GM19035 (cell line): Measurements from ENCODE around the gene ACIN1.

Source experiments
- ATAC-seq: cut with Tn5 transposase; IDR thresholded peaks from one replicate; pipeline ENCODE4 v1.9.1; 2021; ENCODE audit not compliant: unreplicated experiment

Gene ACIN1

DNA sequence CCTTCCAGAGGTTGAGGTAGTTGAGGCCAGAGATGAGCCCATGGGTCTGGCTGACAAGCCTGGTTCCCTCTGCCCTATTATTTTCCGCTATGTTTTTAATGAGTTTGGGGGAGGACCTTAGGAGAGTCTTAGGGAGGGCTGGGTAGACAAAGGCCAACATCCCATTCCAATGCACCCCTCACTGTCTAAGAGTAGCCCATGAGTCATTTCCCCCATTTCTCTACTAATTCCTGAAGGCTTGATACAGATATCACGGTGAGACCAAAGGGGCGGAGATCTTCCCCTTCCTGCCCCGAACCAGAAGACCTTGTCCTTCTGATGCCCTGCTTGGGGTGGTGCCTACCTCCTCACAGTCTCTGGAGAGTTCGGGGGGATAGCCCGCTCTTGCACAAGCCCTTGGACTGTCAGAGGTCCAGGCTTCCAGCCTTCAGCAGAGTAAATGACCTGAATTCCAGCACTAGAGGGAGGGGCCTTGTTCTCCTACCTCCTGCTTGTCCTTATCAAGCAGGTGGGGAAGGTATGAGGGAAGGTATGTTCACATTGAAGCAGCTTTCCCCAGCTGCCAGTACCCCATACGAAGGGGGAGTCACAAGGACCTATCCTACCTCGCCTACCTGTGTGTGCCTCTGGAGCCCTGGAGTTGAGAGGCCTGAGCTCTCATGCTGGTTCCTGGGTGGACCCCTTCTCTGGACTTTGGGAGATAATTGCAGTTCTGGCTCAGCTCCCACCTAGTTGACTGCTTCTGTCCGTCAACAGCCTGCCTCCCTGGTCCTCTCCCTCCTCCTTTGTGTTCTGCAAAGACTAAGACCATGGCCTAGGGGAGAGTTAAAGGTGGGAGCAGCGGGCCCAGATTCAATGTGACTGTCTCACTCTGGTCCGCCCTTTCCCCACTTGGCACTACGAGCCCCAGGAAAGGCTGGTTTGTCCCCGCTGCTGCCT, 49.2 kb downstream of the ACIN1 start:
- ATAC-seq, result no peak

GRCh38 chr14:23044840-23045239, 50.1 kb downstream of the ACIN1 start:
- no peak for ATAC-seq

DNA sequence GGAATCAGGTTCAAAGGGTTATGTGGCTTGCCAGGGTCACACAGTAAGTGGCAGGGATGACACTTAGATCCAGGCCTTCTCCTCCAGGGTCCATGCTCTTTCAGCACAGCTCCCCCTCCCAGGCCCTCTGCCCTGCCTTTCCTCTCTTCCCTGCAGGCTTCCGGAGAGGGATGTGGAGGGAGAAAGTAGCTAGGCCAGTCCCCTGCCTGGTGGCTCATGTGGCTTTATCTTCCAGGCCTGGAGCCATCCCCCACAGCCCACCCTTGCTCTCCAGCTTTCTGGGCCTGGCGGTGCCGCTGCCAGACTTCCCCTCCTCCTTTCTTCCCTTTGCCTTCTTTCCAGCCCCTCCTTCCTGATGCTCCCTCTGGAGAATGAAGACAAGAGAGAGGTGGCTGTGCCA, 51.2 kb downstream of the ACIN1 start:
- ATAC-seq, result no peak

DNA sequence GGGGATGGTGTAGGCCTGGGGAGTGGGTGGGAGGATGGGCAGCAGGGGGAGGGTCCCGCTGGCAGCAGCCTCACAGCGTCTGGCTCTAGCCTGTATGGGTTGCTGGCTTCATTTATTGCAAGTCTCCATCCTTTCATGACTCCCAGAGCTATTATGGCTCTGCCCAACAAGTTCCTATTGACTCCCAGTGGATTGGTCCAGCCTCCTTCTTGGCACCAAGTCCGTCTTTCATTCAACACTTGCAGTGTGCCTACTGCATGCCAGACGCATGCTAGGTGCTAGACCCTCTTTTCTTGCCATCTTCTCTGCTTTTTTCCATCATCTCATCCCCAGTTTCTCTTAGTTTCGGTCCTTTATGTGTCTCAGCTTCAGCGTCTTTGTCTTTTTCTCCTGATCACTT, 51.8 kb downstream of the ACIN1 start:
- ATAC-seq, result no peak

DNA sequence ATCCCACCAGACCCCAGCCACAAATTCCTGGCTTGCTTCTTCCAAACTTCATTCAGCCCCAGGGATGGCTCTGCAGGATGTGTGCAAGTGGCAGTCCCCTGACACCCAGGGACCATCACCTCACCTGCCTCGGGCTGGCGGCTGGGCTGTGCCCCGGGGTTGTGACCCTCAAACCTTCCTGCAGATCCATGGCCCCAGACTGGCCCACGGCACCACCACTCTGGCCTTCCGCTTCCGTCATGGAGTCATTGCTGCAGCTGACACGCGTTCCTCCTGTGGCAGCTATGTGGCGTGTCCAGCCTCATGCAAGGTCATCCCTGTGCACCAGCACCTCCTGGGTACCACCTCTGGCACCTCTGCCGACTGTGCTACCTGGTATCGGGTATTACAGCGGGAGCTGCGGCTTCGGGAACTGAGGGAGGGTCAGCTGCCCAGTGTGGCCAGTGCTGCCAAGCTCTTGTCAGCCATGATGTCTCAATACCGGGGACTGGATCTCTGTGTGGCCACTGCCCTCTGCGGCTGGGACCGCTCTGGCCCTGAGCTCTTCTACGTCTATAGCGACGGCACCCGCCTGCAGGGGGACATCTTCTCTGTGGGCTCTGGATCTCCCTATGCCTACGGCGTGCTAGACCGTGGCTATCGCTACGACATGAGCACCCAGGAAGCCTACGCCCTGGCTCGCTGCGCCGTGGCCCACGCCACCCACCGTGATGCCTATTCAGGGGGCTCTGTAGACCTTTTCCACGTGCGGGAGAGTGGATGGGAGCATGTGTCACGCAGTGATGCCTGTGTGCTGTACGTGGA, 52.6 kb downstream of the ACIN1 start, which contains the start of gene PSMB11:
PSMB11 (plus strand) TSS at position 51 of the 804 bp plus-strand sequence; CDS start at position 65, 14 bp downstream.
- ATAC-seq, result no peak

GRCh38 chr14:23041729-23042128, 53.2 kb downstream of the ACIN1 start:
- ATAC-seq, result no peak

DNA sequence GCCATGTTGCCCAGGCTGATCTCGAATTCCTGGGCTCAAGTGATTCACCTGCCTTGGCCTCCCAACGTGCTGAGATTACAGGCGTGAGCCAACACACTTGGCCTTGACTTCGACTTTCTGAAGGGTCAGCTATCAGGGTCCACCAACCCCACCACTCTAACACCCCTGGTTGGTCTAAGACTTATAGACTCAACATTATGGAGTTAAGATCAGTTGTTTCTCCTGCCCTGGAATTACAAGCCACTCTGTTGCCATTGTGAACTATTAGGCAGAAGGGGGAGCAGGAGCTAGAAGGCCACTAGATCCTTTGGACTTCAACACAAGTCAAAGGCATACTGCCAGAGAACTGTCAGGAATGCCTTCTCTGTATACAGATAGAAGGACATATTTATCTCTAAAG, 54.8 kb downstream of the ACIN1 start:
- no peak for ATAC-seq

GRCh38 chr14:23035303-23036144, 59.4 kb downstream of the ACIN1 start:
- no peak for ATAC-seq

DNA sequence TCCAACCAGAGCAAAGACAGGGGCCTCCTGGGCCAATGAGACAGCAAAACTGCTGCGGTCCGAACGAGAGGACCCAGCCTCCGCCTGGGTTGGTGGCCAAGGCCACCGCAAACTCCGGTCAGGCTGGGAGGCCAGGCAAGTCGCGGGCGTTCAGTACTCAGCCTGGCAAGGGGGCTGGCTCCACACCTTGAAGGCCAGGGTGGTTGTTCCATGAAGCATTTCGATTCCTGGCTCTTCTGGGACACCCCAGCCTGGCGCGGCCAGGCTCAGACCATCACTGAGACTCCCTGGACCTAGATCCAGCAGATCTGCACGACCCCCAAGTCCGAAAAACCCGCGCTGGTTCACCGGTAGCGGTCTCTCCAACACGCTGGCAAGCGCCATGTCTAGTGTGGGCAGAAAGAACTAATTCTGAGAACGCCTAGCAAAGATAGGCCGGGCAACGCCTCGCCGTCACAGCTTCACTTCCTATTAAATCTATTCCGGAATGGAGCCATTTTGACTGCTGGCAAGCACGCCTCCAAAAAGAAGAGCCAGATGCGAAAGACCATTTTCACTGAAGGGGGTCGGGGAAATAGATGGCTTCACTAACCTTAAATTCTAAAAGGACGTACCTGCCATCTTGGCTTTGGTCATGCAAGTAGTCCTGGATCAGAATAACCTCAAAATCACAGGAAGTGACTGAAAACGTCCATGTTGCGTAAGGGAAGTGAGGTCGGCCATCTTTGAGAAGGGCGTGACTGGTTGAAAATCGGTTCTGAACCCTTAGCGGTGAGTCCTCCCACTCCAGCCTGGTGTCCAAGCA, 60.2 kb downstream of the ACIN1 start, which contains the start of gene PSMB5:
PSMB5 (minus strand) TSS at position 403 of the 805 bp plus-strand sequence; CDS start at position 384, 19 bp downstream.
- peak; percentile 92 for ATAC-seq

GRCh38 chr14:23033801-23034497, 61.0 kb downstream of the ACIN1 start:
- ATAC-seq, result no peak

DNA sequence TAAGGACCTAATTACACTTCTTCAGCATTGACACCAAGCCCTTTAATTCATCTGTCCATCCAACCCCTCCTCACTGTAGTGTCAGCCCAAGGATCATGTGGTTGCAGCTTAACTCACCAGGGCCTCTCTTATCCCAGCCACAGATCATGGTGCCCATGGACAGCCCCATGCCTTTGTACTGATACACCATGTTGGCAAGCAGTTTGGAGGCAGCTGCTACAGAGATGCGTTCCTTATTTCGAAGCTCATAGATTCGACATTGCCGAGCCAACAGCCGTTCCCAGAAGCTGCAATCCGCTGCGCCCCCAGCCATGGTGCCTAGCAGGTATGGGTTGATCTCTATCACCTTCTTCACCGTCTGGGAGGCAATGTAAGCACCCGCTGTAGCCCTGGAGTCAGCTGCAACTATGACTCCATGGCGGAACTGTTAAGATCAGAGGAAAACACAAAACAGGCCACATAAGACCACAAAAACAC, 61.6 kb downstream of the ACIN1 start:
- no peak for ATAC-seq

DNA sequence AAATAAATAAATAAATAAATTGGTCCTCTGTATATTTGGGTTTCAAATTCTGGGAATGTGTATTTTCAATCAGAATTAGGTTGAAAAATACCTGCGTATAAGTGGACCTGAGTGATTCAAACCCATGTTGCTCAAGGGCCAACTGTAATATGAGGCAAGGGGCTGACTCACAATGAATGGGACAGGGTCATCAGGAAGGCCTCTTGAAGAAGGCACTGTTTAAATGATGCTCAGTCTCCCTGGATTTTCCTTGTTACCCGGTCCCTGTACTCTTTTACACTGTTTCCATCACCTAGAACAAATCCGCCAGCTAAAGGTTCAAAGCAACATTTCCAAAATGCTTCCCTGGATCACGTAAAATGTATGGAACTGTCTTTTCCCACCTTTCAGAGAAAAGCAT, 64.0 kb downstream of the ACIN1 start:
- ATAC-seq, result no peak

GRCh38 chr14:23028799-23029198, 66.1 kb downstream of the ACIN1 start:
- ATAC-seq, result no peak

- ATAC-seq, result no peak
These were observed 69.7 kb downstream of the ACIN1 start for GRCh38 chr14:23025151-23025814.

DNA sequence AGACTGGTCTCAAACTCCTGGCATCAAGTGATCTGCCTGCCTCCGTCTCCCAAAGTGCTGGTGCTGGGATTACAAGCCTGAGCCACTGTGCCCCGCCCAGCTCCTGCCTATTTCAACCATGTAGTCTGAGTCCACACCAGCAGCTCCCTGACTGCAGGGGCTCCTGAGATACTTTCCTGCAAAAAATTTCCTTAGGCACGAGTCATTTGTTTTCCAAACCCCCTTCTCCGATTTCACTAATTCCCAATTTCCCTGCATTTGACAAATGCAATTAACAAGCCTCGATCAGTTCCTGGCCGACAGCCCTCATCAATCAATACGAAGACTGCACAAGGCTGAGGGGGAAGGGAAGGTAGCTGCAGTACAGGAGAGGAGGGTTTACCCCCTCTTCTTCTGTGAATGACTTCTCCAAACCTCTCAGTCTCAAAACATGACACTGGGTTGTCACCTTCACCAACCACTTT, 70.3 kb downstream of the ACIN1 start:
- no peak for ATAC-seq

GRCh38 chr14:23023795-23024152, 71.2 kb downstream of the ACIN1 start:
- no peak for ATAC-seq

GRCh38 chr14:23023022-23023794, 71.7 kb downstream of the ACIN1 start:
- no peak for ATAC-seq

- no peak for ATAC-seq
These were observed 73.0 kb downstream of the ACIN1 start for GRCh38 chr14:23021889-23022442.
